SK-N-SH treated with all-trans-retinoic acid at 6 μM for 48 hours (cell line): ENCODE results near the gene GLT6D1.

Experiments used
- ATAC-seq: fragments of 200-7000 bp; cut with Tn5 transposase; 3 replicates; pipeline ENCODE4 v1.9.1; 2020; ENCODE audit warnings: mild to moderate bottlenecking, moderate library complexity
- BACH2 ChIP-seq: fragments of 250-450 bp; sonication (Bioruptor Pico); IDR thresholded peaks from 2 replicates; pipeline ENCODE4 v1.9.0; 2021; ENCODE audit warnings: mild to moderate bottlenecking, borderline replicate concordance
- CSDC2 ChIP-seq: fragments of 250-450 bp; sonication (Bioruptor Pico); IDR thresholded peaks from 2 replicates; pipeline ENCODE4 v1.5.0; 2020; ENCODE audit warnings: mild to moderate bottlenecking, moderate library complexity
- CSRNP3 ChIP-seq: fragments of 250-450 bp; sonication (Bioruptor Pico); IDR thresholded peaks from 2 replicates; pipeline ENCODE4 v1.5.1; 2021; ENCODE audit warnings: mild to moderate bottlenecking, moderate library complexity
- ESRRG ChIP-seq: fragments of 250-450 bp; sonication (Bioruptor Pico); IDR thresholded peaks from 2 replicates; pipeline ENCODE4 v1.6.1; 2021; ENCODE audit warnings: mild to moderate bottlenecking
- GLIS3 ChIP-seq: fragments of 250-450 bp; sonication (Bioruptor Pico); IDR thresholded peaks from 2 replicates; pipeline ENCODE4 v1.5.0; 2020; ENCODE audit warnings: mild to moderate bottlenecking, moderate library complexity
- ISL1 ChIP-seq: fragments of 250-450 bp; sonication (Bioruptor Pico); IDR thresholded peaks from 2 replicates; pipeline ENCODE4 v2.1.2; 2022; ENCODE audit warnings: mild to moderate bottlenecking, moderate library complexity
- OSR1 ChIP-seq: fragments of 250-450 bp; sonication (Bioruptor Pico); IDR thresholded peaks from 2 replicates; pipeline ENCODE4 v1.8.0; 2022; ENCODE audit warnings: moderate library complexity, mild to moderate bottlenecking, inconsistent platforms
- PPARA ChIP-seq: fragments of 250-450 bp; sonication (Bioruptor Pico); IDR thresholded peaks from 2 replicates; pipeline ENCODE4 v1.5.0; 2020; ENCODE audit warnings: mild to moderate bottlenecking, borderline replicate concordance
- RARB ChIP-seq: fragments of 250-450 bp; sonication (Bioruptor Pico); IDR thresholded peaks from 2 replicates; pipeline ENCODE4 v1.8.0; 2021; ENCODE audit warnings: mild to moderate bottlenecking, moderate library complexity
- SNAI2 ChIP-seq: fragments of 250-450 bp; sonication (Bioruptor Pico); IDR thresholded peaks from 2 replicates; pipeline ENCODE4 v1.5.0; 2020; ENCODE audit warnings: mild to moderate bottlenecking, moderate library complexity
- TCF4 ChIP-seq: fragments of 250-450 bp; sonication (Bioruptor Pico); IDR thresholded peaks from 2 replicates; pipeline ENCODE4 v1.8.0; 2021; ENCODE audit warnings: mild to moderate bottlenecking, moderate library complexity, borderline replicate concordance
- TOX ChIP-seq: fragments of 250-450 bp; sonication (Bioruptor Pico); IDR thresholded peaks from 2 replicates; pipeline ENCODE4 v1.8.0; 2021; ENCODE audit warnings: mild to moderate bottlenecking, moderate library complexity, borderline replicate concordance
- ZC3H10 ChIP-seq: fragments of 250-450 bp; sonication (Bioruptor Pico); IDR thresholded peaks from 2 replicates; pipeline ENCODE4 v1.5.1; 2021; ENCODE audit warnings: mild to moderate bottlenecking, moderate library complexity
- ZFP3 ChIP-seq: fragments of 250-450 bp; sonication (Bioruptor Pico); IDR thresholded peaks from 2 replicates; pipeline ENCODE4 v1.5.0; 2020; ENCODE audit warnings: mild to moderate bottlenecking, moderate library complexity
- ZFP30 ChIP-seq: fragments of 450-650 bp; formaldehyde crosslinking; IDR thresholded peaks from 2 replicates; pipeline ENCODE4 v1.5.0; 2022; ENCODE audit warnings: mild to moderate bottlenecking, moderate library complexity
- ZNF565 ChIP-seq: fragments of 450-650 bp; formaldehyde crosslinking; conservative IDR thresholded peaks from 2 replicates; pipeline ENCODE4 v1.5.0; 2020; ENCODE audit warnings: low read depth, mild to moderate bottlenecking, moderate library complexity
- ZNF70 ChIP-seq: fragments of 450-650 bp; formaldehyde crosslinking; IDR thresholded peaks from 2 replicates; pipeline ENCODE4 v1.5.0; 2020; ENCODE audit warnings: mild to moderate bottlenecking, moderate library complexity
- ZNF8 ChIP-seq: fragments of 450-650 bp; formaldehyde crosslinking; IDR thresholded peaks from 2 replicates; pipeline ENCODE4 v1.5.0; 2020; ENCODE audit warnings: mild to moderate bottlenecking, moderate library complexity
- TF ChIP-seq, protein P1 (sequence below): fragments of 250-450 bp; sonication (Bioruptor Pico); IDR thresholded peaks from 2 replicates; pipeline ENCODE4 v1.5.0; 2020; ENCODE audit warnings: mild to moderate bottlenecking, moderate library complexity
- TF ChIP-seq, protein P2 (sequence below): fragments of 250-450 bp; sonication (Bioruptor Pico); IDR thresholded peaks from 2 replicates; pipeline ENCODE4 v1.8.0; 2021; ENCODE audit warnings: low read depth, mild to moderate bottlenecking, moderate library complexity, borderline replicate concordance
- TF ChIP-seq, protein P3 (sequence below): fragments of 250-450 bp; sonication (Bioruptor Pico); IDR thresholded peaks from 2 replicates; pipeline ENCODE4 v1.8.0; 2020; ENCODE audit warnings: mild to moderate bottlenecking, moderate library complexity, borderline replicate concordance

Gene GLT6D1

DNA sequence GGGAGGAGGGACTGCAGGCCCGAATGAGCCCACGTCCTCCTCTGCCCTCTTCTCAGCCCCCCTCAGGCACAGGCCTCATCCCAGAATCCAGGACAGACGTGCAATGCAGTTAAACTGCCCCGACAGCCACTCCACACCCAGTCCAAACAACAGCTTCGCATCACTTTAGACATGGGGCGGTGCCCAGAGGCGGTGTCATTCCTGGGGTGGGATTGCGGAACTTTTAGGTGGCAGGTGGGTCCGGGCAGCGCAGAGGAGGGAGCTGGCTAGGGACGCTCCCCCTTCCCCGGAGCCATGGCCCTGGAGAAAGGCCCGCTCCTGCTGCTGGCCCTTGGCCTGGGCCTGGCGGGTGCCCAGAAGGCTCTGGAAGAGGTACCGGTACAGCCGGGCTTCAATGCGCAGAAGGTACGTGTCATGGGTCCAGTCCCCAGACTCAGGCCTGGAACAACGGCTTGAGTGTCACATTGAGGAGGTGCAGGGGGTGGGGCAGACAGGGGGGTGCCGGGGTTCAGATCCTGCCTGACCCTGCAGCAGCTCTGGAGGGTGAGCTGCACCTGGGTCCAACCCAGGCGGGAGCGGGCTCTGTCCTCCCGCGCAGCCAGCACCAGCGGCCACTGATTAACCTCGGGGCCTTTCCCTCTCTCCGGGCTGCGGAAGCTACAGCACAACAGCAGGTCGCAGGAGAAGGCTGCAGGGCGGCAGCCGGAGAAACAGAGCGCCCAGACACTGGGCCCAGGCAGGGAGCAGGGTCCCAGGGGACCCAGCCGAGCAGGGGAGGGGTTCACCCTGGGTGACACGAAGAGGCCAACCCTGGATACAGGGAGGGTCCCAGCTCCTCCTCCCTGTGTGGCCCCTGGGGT is 25.2 kb downstream of the GLT6D1 start:
- no peak for TF ChIP-seq ZFP30 (CRISPR knock-in tag)
- no peak for TF ChIP-seq RARB (CRISPR knock-in tag)
- no peak for TF ChIP-seq ZFP3 (CRISPR knock-in tag)
- TF ChIP-seq SNAI2 (CRISPR knock-in tag): no peak
- TF ChIP-seq TOX: no peak
- TF ChIP-seq TCF4 (CRISPR knock-in tag): no peak
- no peak for TF ChIP-seq ZNF8 (CRISPR knock-in tag)
- TF ChIP-seq, protein P1, sequence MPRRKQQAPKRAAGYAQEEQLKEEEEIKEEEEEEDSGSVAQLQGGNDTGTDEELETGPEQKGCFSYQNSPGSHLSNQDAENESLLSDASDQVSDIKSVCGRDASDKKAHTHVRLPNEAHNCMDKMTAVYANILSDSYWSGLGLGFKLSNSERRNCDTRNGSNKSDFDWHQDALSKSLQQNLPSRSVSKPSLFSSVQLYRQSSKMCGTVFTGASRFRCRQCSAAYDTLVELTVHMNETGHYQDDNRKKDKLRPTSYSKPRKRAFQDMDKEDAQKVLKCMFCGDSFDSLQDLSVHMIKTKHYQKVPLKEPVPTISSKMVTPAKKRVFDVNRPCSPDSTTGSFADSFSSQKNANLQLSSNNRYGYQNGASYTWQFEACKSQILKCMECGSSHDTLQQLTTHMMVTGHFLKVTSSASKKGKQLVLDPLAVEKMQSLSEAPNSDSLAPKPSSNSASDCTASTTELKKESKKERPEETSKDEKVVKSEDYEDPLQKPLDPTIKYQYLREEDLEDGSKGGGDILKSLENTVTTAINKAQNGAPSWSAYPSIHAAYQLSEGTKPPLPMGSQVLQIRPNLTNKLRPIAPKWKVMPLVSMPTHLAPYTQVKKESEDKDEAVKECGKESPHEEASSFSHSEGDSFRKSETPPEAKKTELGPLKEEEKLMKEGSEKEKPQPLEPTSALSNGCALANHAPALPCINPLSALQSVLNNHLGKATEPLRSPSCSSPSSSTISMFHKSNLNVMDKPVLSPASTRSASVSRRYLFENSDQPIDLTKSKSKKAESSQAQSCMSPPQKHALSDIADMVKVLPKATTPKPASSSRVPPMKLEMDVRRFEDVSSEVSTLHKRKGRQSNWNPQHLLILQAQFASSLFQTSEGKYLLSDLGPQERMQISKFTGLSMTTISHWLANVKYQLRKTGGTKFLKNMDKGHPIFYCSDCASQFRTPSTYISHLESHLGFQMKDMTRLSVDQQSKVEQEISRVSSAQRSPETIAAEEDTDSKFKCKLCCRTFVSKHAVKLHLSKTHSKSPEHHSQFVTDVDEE (CRISPR knock-in tag): no peak
- no peak for TF ChIP-seq ZNF70
- no peak for ATAC-seq

- ATAC-seq: no peak
- TF ChIP-seq ZC3H10 (CRISPR knock-in tag) (no peak), GLIS3 (CRISPR knock-in tag) (no peak), SNAI2 (CRISPR knock-in tag) (no peak)
- TF ChIP-seq, protein P1 (CRISPR knock-in tag): no peak
These were observed 26.1 kb downstream of the GLT6D1 start for GRCh38 chr9:135612981-135613910.

DNA sequence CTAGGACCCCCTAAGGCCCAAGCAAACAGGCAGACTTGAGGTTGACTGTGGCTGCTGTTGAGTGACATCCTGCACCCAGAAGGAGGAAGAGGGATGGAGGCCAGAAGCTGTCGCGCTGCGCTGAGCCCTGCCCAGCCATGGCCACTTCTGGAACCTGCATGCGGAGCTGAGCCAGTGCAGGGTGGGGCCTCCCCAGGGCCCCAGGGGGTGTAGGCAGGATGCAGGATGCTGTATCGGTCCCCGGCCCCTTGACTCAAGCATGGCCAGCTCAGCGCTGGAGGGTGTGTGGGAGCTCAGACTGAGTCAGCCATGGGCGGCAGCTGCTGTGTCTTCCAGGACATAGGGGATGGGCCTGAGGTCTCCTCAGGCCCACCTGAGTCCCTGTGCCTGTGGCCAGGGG is 26.9 kb downstream of the GLT6D1 start:
- TF ChIP-seq ESRRG (CRISPR knock-in tag) (no peak), SNAI2 (CRISPR knock-in tag) (no peak), GLIS3 (CRISPR knock-in tag) (no peak), CSDC2 (no peak), ISL1 (CRISPR knock-in tag) (no peak), TCF4 (CRISPR knock-in tag) (no peak)
- ATAC-seq: no peak

DNA sequence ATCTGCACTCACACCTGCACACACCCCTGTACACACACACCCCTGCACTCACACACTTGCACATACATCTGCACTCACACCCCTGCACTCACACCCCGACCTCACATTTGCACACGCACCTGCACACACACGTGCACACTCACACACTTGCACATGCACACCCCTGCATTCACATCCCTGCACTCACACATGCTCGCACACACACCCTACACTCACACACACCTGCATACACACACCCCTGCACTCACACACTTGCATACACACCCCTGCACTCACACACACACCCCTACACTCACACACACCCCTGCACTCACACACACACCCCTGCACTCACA is 27.5 kb downstream of the GLT6D1 start:
- TF ChIP-seq CSRNP3 (CRISPR knock-in tag) (no peak), ZFP30 (CRISPR knock-in tag) (no peak), CSDC2 (no peak), PPARA (CRISPR knock-in tag) (no peak), TCF4 (CRISPR knock-in tag) (no peak), ZNF565 (no peak), ZNF8 (CRISPR knock-in tag) (no peak), OSR1 (CRISPR knock-in tag) (no peak), GLIS3 (CRISPR knock-in tag) (no peak), BACH2 (no peak), ZNF70 (no peak), TOX (no peak), SNAI2 (CRISPR knock-in tag) (no peak), RARB (CRISPR knock-in tag) (no peak)
- TF ChIP-seq, protein P2, sequence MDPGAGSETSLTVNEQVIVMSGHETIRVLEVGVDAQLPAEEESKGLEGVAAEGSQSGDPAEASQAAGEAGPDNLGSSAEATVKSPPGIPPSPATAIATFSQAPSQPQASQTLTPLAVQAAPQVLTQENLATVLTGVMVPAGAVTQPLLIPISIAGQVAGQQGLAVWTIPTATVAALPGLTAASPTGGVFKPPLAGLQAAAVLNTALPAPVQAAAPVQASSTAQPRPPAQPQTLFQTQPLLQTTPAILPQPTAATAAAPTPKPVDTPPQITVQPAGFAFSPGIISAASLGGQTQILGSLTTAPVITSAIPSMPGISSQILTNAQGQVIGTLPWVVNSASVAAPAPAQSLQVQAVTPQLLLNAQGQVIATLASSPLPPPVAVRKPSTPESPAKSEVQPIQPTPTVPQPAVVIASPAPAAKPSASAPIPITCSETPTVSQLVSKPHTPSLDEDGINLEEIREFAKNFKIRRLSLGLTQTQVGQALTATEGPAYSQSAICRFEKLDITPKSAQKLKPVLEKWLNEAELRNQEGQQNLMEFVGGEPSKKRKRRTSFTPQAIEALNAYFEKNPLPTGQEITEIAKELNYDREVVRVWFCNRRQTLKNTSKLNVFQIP (CRISPR knock-in tag): no peak
- TF ChIP-seq, protein P3, sequence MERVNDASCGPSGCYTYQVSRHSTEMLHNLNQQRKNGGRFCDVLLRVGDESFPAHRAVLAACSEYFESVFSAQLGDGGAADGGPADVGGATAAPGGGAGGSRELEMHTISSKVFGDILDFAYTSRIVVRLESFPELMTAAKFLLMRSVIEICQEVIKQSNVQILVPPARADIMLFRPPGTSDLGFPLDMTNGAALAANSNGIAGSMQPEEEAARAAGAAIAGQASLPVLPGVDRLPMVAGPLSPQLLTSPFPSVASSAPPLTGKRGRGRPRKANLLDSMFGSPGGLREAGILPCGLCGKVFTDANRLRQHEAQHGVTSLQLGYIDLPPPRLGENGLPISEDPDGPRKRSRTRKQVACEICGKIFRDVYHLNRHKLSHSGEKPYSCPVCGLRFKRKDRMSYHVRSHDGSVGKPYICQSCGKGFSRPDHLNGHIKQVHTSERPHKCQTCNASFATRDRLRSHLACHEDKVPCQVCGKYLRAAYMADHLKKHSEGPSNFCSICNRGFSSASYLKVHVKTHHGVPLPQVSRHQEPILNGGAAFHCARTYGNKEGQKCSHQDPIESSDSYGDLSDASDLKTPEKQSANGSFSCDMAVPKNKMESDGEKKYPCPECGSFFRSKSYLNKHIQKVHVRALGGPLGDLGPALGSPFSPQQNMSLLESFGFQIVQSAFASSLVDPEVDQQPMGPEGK (CRISPR knock-in tag): no peak
- TF ChIP-seq, all 23 proteins: peak for 0
- no peak for ATAC-seq
